ENCODE results near the gene NADSYN1. TPM values are rescaled to one million over a fixed set of nuclear protein-coding genes. Genes with fewer than 3 reads are reported as not detected.

Gene NADSYN1
- total and polyA plus RNA-seq, 8 donors = 18.4 to 77.3 (median 29.4) TPM

DNA sequence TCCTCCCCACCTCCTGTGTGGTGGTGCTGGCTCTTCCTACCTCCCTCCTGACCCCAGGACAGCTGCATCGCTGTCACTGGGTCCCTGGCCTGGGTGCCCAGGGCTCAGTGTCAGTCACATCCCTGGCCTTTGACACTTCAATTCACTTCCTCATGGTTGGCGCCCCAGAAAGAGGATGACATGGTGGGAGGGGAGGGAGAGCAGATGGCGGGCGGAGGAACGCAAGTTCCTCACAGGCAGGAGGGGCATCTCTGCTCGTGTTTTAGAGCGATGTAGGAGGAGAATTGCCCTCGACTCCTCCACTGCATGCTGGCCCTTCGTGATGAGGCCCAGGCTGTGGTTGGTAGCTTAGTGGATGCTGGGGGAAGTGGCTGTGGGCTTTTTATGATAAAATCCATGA, 38.9 kb downstream of the NADSYN1 start:
- no peak overlapping the region for H3K4me3 ChIP-seq
- DNase-seq = no peak
- no peak overlapping the region for H3K27ac ChIP-seq
- peaks cover 0 to 18% (median 0%) of the 10 kb centered on the region in 3 donors for H3K36me3 ChIP-seq
- TF ChIP-seq, protein P1, sequence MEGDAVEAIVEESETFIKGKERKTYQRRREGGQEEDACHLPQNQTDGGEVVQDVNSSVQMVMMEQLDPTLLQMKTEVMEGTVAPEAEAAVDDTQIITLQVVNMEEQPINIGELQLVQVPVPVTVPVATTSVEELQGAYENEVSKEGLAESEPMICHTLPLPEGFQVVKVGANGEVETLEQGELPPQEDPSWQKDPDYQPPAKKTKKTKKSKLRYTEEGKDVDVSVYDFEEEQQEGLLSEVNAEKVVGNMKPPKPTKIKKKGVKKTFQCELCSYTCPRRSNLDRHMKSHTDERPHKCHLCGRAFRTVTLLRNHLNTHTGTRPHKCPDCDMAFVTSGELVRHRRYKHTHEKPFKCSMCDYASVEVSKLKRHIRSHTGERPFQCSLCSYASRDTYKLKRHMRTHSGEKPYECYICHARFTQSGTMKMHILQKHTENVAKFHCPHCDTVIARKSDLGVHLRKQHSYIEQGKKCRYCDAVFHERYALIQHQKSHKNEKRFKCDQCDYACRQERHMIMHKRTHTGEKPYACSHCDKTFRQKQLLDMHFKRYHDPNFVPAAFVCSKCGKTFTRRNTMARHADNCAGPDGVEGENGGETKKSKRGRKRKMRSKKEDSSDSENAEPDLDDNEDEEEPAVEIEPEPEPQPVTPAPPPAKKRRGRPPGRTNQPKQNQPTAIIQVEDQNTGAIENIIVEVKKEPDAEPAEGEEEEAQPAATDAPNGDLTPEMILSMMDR (IDR thresholded peaks at IDR 0.05) = no peak
- no peak for FAIRE-seq
- 92 to 94% methylated on average over 9 of the region's 9 CpGs for WGBS, 2 donors
- H3K27me3 ChIP-seq = no peaks in the 10 kb centered on the region
- H3K9me3 ChIP-seq = no peaks in the 10 kb centered on the region
- no peaks in the 10 kb centered on the region for H3K4me1 ChIP-seq
- ATAC-seq = no peak
- intact Hi-C loops (cut with DNase I) = no loop called here

DNA sequence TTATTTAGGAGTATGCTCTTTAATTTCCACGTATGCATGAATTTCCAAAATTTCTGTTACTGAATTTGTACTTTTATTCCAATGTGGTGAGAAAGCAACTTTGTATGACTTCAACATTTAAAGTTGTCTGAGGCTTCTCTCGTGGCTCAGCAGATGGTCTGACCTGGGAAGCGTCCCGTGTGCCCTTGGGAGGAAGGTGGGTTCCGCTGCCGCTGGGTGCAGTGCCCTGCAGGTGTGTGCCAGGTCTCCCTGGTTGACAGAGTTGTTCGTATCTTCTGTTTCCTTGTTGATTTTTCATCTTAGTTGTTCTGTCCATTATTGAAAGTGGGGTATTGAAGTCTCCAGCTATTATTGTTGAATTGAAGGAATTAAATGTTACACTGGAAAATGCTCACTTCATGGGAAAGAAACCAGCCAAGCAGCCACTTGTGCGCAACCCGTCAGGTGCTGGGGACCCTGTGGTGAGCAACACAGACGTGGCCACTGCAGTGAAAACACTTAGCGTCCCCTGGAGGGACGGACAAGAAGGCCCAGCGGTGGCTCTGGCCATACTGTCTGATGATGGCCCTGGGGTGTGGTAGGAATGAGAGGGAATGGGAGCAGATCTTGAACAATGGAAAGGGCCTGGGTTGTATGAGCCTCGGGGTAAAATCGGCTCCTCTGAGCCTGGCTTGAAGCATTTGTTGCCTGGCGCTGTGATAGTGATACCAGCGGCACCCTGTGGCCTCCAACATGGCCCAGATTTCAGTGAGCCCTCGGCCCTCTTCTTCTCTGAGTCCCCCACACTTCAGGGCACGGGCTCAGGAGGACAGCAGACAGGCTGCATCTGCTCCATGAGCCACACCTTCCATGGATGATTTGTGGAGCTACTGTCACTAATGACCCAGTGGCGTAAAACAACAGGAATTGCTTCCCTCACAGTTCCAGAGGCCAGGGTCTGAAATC, 42.6 kb downstream of the NADSYN1 start:
- 94 to 97% methylated on average over 20 of the region's 20 CpGs for WGBS, 2 donors
- intact Hi-C loops (cut with DNase I) = no loop called here
- TF ChIP-seq, protein P1 (IDR thresholded peaks at IDR 0.05) = no peak
- peak in 2 of 6 donors; percentile 2 to 45 for DNase-seq
- ATAC-seq = no peak
- no peak overlapping the region for H3K4me3 ChIP-seq
- no peaks in the 10 kb centered on the region for H3K4me1 ChIP-seq
- H3K27ac ChIP-seq = no peak overlapping the region
- peaks cover 0 to 38% (median 21%) of the 10 kb centered on the region in 3 donors for H3K36me3 ChIP-seq
- no peaks in the 10 kb centered on the region for H3K27me3 ChIP-seq
- no peaks in the 10 kb centered on the region for H3K9me3 ChIP-seq
- FAIRE-seq = no peak

DNA sequence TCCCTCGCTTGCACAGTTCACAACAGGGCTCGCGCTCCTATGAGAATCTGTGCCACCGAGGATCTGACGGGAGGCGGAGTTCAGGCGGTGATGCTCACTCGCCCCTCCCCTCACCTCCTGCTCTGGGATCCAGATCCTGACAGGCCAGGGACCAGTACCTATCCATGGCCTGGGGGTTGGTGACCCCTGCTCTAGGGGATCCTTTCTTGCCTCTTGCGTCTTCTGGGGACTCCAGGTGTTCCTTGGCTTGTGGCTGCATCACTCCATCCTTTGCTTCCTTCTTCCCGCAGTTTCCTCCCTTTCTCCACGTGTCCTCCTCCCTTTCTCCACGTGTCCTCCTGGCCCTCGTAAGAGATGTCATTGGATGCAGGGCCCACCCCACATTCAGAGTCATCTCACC, 43.4 kb downstream of the NADSYN1 start:
- ATAC-seq = no peak
- H3K4me1 ChIP-seq = no peaks in the 10 kb centered on the region
- 96 to 98% methylated on average over 13 of the region's 13 CpGs for WGBS, 2 donors
- H3K4me3 ChIP-seq = no peak overlapping the region
- no peak for FAIRE-seq
- peaks cover 0 to 40% (median 21%) of the 10 kb centered on the region in 3 donors for H3K36me3 ChIP-seq
- H3K27ac ChIP-seq = no peak overlapping the region
- peak in 1 of 6 donors; percentile 1 for DNase-seq
- H3K27me3 ChIP-seq = no peaks in the 10 kb centered on the region
- H3K9me3 ChIP-seq = no peaks in the 10 kb centered on the region
- TF ChIP-seq, protein P1 (IDR thresholded peaks at IDR 0.05) = no peak
- intact Hi-C loops (cut with DNase I) = no loop called here

DNA sequence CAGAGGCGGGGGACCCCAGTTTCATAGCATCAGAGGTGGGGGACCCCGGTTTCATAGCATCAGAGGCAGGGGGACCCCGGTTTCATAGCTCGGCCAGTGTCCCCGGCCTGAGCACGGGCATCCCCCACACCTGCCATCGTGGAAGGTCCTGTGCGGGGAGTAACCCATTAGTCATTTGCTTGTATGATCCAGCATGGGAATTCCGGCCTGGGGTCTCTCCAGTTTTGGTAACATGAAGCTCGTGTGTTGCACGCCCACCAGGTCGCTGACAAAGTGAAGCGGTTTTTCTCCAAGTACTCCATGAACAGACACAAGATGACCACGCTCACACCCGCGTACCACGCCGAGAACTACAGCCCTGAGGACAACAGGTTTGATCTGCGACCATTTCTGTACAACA, 45.1 kb downstream of the NADSYN1 start:
- 93 to 98% methylated on average over 19 of the region's 19 CpGs for WGBS, 2 donors
- no peak overlapping the region for H3K4me3 ChIP-seq
- no peaks in the 10 kb centered on the region for H3K27me3 ChIP-seq
- intact Hi-C loops (cut with DNase I) = no loop called here
- no peak overlapping the region for H3K27ac ChIP-seq
- H3K4me1 ChIP-seq = no peaks in the 10 kb centered on the region
- H3K9me3 ChIP-seq = no peaks in the 10 kb centered on the region
- FAIRE-seq = no peak
- H3K36me3 ChIP-seq = peaks cover 0 to 40% (median 21%) of the 10 kb centered on the region in 3 donors
- no peak for ATAC-seq
- TF ChIP-seq, protein P1 (IDR thresholded peaks at IDR 0.05) = no peak
- DNase-seq = no peak

DNA sequence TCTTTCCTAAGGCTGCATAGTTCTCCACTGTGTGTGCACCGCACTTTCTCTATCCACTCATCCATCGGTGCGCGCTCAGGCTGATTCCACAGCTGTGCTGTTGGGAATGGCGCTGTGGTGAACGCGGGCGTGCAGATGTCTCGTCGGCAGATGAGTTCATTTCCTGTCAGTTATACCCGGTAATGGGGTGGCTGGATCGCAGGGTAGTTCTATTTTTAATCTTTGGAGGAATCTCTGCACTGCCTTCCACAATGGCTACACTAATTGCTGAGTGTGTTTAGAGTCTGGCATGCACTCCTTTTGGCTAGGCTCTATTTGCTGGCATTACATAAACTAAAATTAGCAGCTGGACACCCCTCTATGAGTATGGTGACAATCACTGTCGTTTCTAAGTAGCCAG, 46.1 kb downstream of the NADSYN1 start:
- intact Hi-C loops (cut with DNase I) = no loop called here
- no peaks in the 10 kb centered on the region for H3K27me3 ChIP-seq
- H3K36me3 ChIP-seq = peaks cover 0 to 38% (median 21%) of the 10 kb centered on the region in 3 donors
- H3K9me3 ChIP-seq = no peaks in the 10 kb centered on the region
- no peak for ATAC-seq
- no peaks in the 10 kb centered on the region for H3K4me1 ChIP-seq
- FAIRE-seq = no peak
- no peak overlapping the region for H3K4me3 ChIP-seq
- no peak for DNase-seq
- no peak overlapping the region for H3K27ac ChIP-seq
- WGBS, 2 donors = 88 to 90% methylated on average over 13 of the region's 13 CpGs
- TF ChIP-seq, protein P1 (IDR thresholded peaks at IDR 0.05) = no peak
